Measurements from ENCODE around the gene BIRC6. TPM values are rescaled to one million over a fixed set of nuclear protein-coding genes. Genes with fewer than 3 reads are reported as not detected.

The BIRC6 gene
- total and polyA plus RNA-seq, 2 of the 8 experiments (the other 6 are each of a cell fraction or from before 2014, with no cell fraction given) = 32.5 to 69.5 TPM

- Histone ChIP-seq H3K9me3 (ENCODE audit: insufficient read depth in 2 of 2, low read depth in 1 of 2, low read length in 1 of 2) (no peaks in the 10 kb centered on the region), H2BK5ac (ENCODE audit: low read depth, low read length) (no peak overlapping the region), H3K23ac (ENCODE audit: insufficient read length) (no peak overlapping the region), H3K9ac (replicated peaks in 1 of 4; ENCODE audit: extremely low read depth in 1 of 4, low read depth in 3 of 4, low read length in 3 of 4) (no peak overlapping the region), H3K79me1 (ENCODE audit: low read depth, low read length) (no peaks in the 10 kb centered on the region), H4K8ac (ENCODE audit: extremely low read depth, insufficient read depth, low read length) (no peak overlapping the region), H2BK120ac (replicated peaks; ENCODE audit: low read depth, low read length) (no peak overlapping the region), H3K23me2 (ENCODE audit: low read depth, low read length) (no peaks in the 10 kb centered on the region), H3K14ac (ENCODE audit: insufficient read length) (no peak overlapping the region), H3K79me2 (ENCODE audit: control insufficient read depth in 1 of 2, insufficient read depth in 2 of 2, low read length in 2 of 2) (no peaks in the 10 kb centered on the region; a peak in 1 of 4 replicates), H3K18ac (ENCODE audit: extremely low read depth, low read length) (no peak overlapping the region), H3K27ac (ENCODE audit: low read depth, low read length) (no peak overlapping the region), H2BK15ac (ENCODE audit: low read length) (no peak overlapping the region), H4K20me1 (replicated peaks in 1 of 2; ENCODE audit: control insufficient read depth in 1 of 2, insufficient read depth in 2 of 2, low read length in 2 of 2) (no peaks in the 10 kb centered on the region), H2AK5ac (ENCODE audit: low read depth, low read length) (no peak overlapping the region), H3K56ac (replicated peaks; ENCODE audit: insufficient read length, low read depth, low read length) (no peak overlapping the region), H4K91ac (replicated peaks; ENCODE audit: insufficient read length, low read length) (no peak overlapping the region), H3K4me3 (ENCODE audit: extremely low read depth in 1 of 4, insufficient read depth in 2 of 4, low read depth in 3 of 4, low read length in 4 of 4) (no peak overlapping the region), H3K4me1 (replicated peaks in 1 of 4; ENCODE audit: control insufficient read depth in 3 of 4, insufficient read depth in 4 of 4, low read length in 3 of 4) (no peaks in the 10 kb centered on the region), H3K4me2 (ENCODE audit: insufficient read depth in 1 of 2, low read depth in 2 of 2, low read length in 2 of 2) (no peak overlapping the region), H3K36me3 (ENCODE audit: control insufficient read depth in 2 of 4, insufficient read depth in 4 of 4, low read length in 3 of 4) (peaks cover 0 to 11% (median 0%) of the 10 kb centered on the region in 4 experiments; a peak in 1 of 8 replicates), H3K27me3 (replicated peaks in 1 of 4; ENCODE audit: control insufficient read depth in 3 of 4, extremely low read depth in 1 of 4, insufficient read depth in 3 of 4, low read length in 3 of 4) (no peaks in the 10 kb centered on the region), H4K5ac (ENCODE audit: insufficient read length, low read depth, low read length) (no peak overlapping the region), H2AFZ (ENCODE audit: low read length) (no peak overlapping the region), H2BK20ac (ENCODE audit: low read length) (no peak overlapping the region), H3K4ac (replicated peaks; ENCODE audit: insufficient read length, low read depth, low read length) (no peak overlapping the region), H2BK12ac (ENCODE audit: low read depth, low read length) (no peak overlapping the region)
- POLR2A ChIA-PET (ENCODE audit: partially characterized antibody) = no interaction called here
- no peak for DNase-seq (ENCODE audit: low read depth in 1 of 2, low spot score in 2 of 2)
- no peak for FAIRE-seq
- CTCF ChIA-PET (ENCODE audit: partially characterized antibody) = no interaction called here
- no CpG with 5 or more reads among the region's 1 CpG for WGBS, 2 experiments (ENCODE audit: extremely low coverage in 1 of 2, insufficient coverage in 1 of 2, insufficient read length in 1 of 2, insufficient replicate concordance in 2 of 2, low coverage in 1 of 2, low lambda C conversion rate in 2 of 2, missing lambda C conversion rate in 1 of 2)
- TF ChIP-seq NANOG (IDR thresholded peaks at IDR 0.05; ENCODE audit: insufficient read depth, low read depth, low read length, poor library complexity, severe bottlenecking) = no peak
- no peak for TF ChIP-seq TBP (IDR thresholded peaks at IDR 0.05; ENCODE audit: low read depth, low read length)
- TF ChIP-seq SRF (IDR thresholded peaks at IDR 0.05; ENCODE audit: low read depth, low read length) = no peak
- no peak for TF ChIP-seq HDAC2 (IDR thresholded peaks at IDR 0.05; ENCODE audit: borderline replicate concordance in 1 of 2, low read depth in 2 of 2, low read length in 2 of 2)
- no peak for TF ChIP-seq CBX5 (IDR thresholded peaks at IDR 0.05; ENCODE audit: low read depth, low read length)
- TF ChIP-seq ATF2 (IDR thresholded peaks at IDR 0.05; ENCODE audit: low read length) = no peak
- no peak for TF ChIP-seq JUN (IDR thresholded peaks at IDR 0.05; ENCODE audit: low read depth, low read length)
- TF ChIP-seq HDAC6 (IDR thresholded peaks at IDR 0.05; ENCODE audit: low read depth, low read length) = no peak
- TF ChIP-seq EP300 (IDR thresholded peaks at IDR 0.05; ENCODE audit: borderline replicate concordance in 1 of 2, low read depth in 2 of 2, low read length in 2 of 2) = no peak
- no peak for TF ChIP-seq FOSL1 (IDR thresholded peaks at IDR 0.05; ENCODE audit: insufficient read depth, low read depth, low read length)
- TF ChIP-seq BRCA1 (IDR thresholded peaks at IDR 0.05; ENCODE audit: low read depth, low read length) = no peak
- TF ChIP-seq RXRA (IDR thresholded peaks at IDR 0.05; ENCODE audit: insufficient read depth, low read depth, low read length) = no peak
- TF ChIP-seq BACH1 (IDR thresholded peaks at IDR 0.05; ENCODE audit: low read length) = no peak
Observed at GRCh38 chr2:32668254-32668653, 311.4 kb downstream of the BIRC6 start.

Data from H1 (cell line).